HK-2 (cell line): Measurements from ENCODE around the gene MACF1.
"Not testable (repeated sequence)": the region's sequence is repeated elsewhere in the genome, so short reads cannot be mapped to it uniquely, and the experiment has no call there.

Source experiments
- DNase-seq: peaks from one replicate; pipeline ENCODE4 v3.0.0-alpha.2; 2018; ENCODE audit not compliant: unreplicated experiment

MACF1 gene

GRCh38 chr1:39492118-39493042 lies 287.9 kb downstream of the MACF1 start:
- DNase-seq = not testable (repeated sequence)

GRCh38 chr1:39493043-39493810 lies 288.7 kb downstream of the MACF1 start:
- DNase-seq = not testable (repeated sequence)

GRCh38 chr1:39494671-39495410 lies 290.3 kb downstream of the MACF1 start:
- DNase-seq = no peak

GRCh38 chr1:39496520-39496919 lies 292.0 kb downstream of the MACF1 start:
- DNase-seq = not testable (repeated sequence)

GRCh38 chr1:39497585-39497984 lies 293.1 kb downstream of the MACF1 start:
- no peak for DNase-seq

- DNase-seq = not testable (repeated sequence)
These were observed 293.7 kb downstream of the MACF1 start for GRCh38 chr1:39498096-39498710.

- not testable (repeated sequence) for DNase-seq
These were observed 294.3 kb downstream of the MACF1 start for GRCh38 chr1:39498821-39499220.

- no peak for DNase-seq
These were observed 295.2 kb downstream of the MACF1 start for GRCh38 chr1:39499668-39500067.

GRCh38 chr1:39500862-39501389 lies 296.4 kb downstream of the MACF1 start:
- DNase-seq = no peak

- DNase-seq = no peak
These were observed 297.2 kb downstream of the MACF1 start for GRCh38 chr1:39501666-39502065.

GRCh38 chr1:39504436-39504835 lies 299.9 kb downstream of the MACF1 start:
- not testable (repeated sequence) for DNase-seq

GRCh38 chr1:39505289-39505688 lies 300.8 kb downstream of the MACF1 start:
- no peak for DNase-seq

- no peak for DNase-seq
These were observed 302.9 kb downstream of the MACF1 start for GRCh38 chr1:39507230-39507928.

- DNase-seq = no peak
These were observed 303.8 kb downstream of the MACF1 start for GRCh38 chr1:39508266-39508665.

GRCh38 chr1:39508857-39509305 lies 304.4 kb downstream of the MACF1 start:
- peak; percentile 22 for DNase-seq

GRCh38 chr1:39509360-39510009 lies 305.0 kb downstream of the MACF1 start:
- DNase-seq = peak; percentile 59

GRCh38 chr1:39510570-39511186 lies 306.2 kb downstream of the MACF1 start:
- not testable (repeated sequence) for DNase-seq

GRCh38 chr1:39511477-39511876 lies 307.0 kb downstream of the MACF1 start:
- DNase-seq = not testable (repeated sequence)

GRCh38 chr1:39512234-39512847 lies 307.8 kb downstream of the MACF1 start:
- not testable (repeated sequence) for DNase-seq
